Kidney (tissue), 14 donors: ENCODE data around the gene SOX30. TPM values are rescaled to one million over a fixed set of nuclear protein-coding genes. Genes with fewer than 3 reads are reported as not detected.

Experiments used
- DNase-seq, 5 donors: peaks; one replicate each; pipeline ENCODE4 v3.0.0-alpha.2; 2013 to 2020
- FAIRE-seq: peaks from 2 replicates; lab custom pipeline; 2012; peaks lifted over from hg19 to GRCh38; lab: Jason Lieb, UNC
- H3K27ac ChIP-seq, 2 donors: one replicate each; pipeline ENCODE4 v1.7.0; 2013; ENCODE audit warnings: low read depth in 2 of 2, low read length in 2 of 2, inconsistent platforms in 1 of 2
- H3K27me3 ChIP-seq: one replicate; pipeline ENCODE4 v1.7.1; 2013; ENCODE audit warnings: low read length, inconsistent platforms; ENCODE audit not compliant: control insufficient read depth, insufficient read depth
- H3K36me3 ChIP-seq, 3 donors: one replicate each; pipeline versions ENCODE4 v1.7.0 to v1.7.1; 2013; ENCODE audit warnings: low read length in 3 of 3, control low read depth in 1 of 3, inconsistent platforms in 1 of 3; ENCODE audit not compliant: insufficient read depth in 3 of 3, control insufficient read depth in 2 of 3
- H3K4me1 ChIP-seq, 3 donors: one replicate each; pipeline versions ENCODE4 v1.7.0 to v1.7.1; 2013; ENCODE audit warnings: low read length in 3 of 3, inconsistent platforms in 1 of 3, low read depth in 1 of 3; ENCODE audit not compliant: control insufficient read depth in 2 of 3, insufficient read depth in 2 of 3
- H3K4me3 ChIP-seq, 3 donors: one replicate each; pipeline versions ENCODE4 v1.7.0 to v1.8.1; 2013; ENCODE audit warnings: low read length in 3 of 3, control low read depth in 1 of 3, inconsistent platforms in 1 of 3
- H3K9ac ChIP-seq, 3 donors: one replicate each; pipeline versions ENCODE4 v1.7.0 to v1.7.1; 2013; ENCODE audit warnings: low read length in 3 of 3, control low read depth in 1 of 3, inconsistent platforms in 1 of 3
- H3K9me3 ChIP-seq, 3 donors: one replicate each; pipeline versions ENCODE4 v1.7.0 to v1.7.1; 2013; ENCODE audit warnings: low read length in 3 of 3, control low read depth in 1 of 3, inconsistent platforms in 1 of 3; ENCODE audit not compliant: control insufficient read depth in 2 of 3, insufficient read depth in 1 of 3
- CTCF ChIP-seq: IDR thresholded peaks from 3 replicates; pipeline ENCODE4 v1.5.1; 2012; ENCODE audit warnings: mild to moderate bottlenecking, moderate library complexity, borderline replicate concordance; ENCODE audit not compliant: insufficient read depth; ENCODE audit errors: extremely low read depth
- intact Hi-C: fragments of 100-400 bp; cut with DNase I; formaldehyde crosslinking; loops from one replicate; pipeline ENCODE4 v1.11.1; 2022
- polyA plus RNA-seq: library from polyadenylated mRNA; stranded (reverse); fragments of 350-450 nt; fragmentation: Illumina TruSeq; extraction: RNeasy Lipid Tissue Mini Kit (QIAGEN cat#74804); gene quantifications from one replicate; pipeline ENCODE4 v1.2.3, GENCODE V29; 2014; ENCODE audit warnings: low read depth, low replicate concordance; ENCODE audit not compliant: insufficient read depth
- total RNA-seq: library from RNA; stranded (reverse); fragmentation: NEBNext Ultra II Directional; extraction: Animal tissue kit (Norgen Biotek cat#: 25700); gene quantifications from one replicate; pipeline ENCODE4 v1.2.1, GENCODE V29; 2021
- donor health status: control.
- donor health status: control.
- donor health status: control.
- donor health status: control.
- donor health status: control.
- donor health status: DM: yes; HTN: yes; CAD: no.
- donor health status: Normal renal cell carcinoma (clear cell type).

The SOX30 gene
- total and polyA plus RNA-seq, 2 donors from 2014 or later, result 0.09 TPM; not detected in 1

GRCh38 chr5:157611571-157612476, 40.4 kb downstream of the SOX30 start:
- Histone ChIP-seq H3K4me3 (no peak overlapping the region), H3K27me3 (no peaks in the 10 kb centered on the region), H3K9ac (no peak overlapping the region), H3K27ac (no peak overlapping the region), H3K36me3 (no peaks in the 10 kb centered on the region), H3K9me3 (no peaks in the 10 kb centered on the region), H3K4me1 (peaks cover 0 to 3% (median 0%) of the 10 kb centered on the region in 3 donors)
- FAIRE-seq (no peak), DNase-seq (peak in 2 of 5 donors; percentile 10 to 42)
- intact Hi-C loops, result no loop called here
- TF ChIP-seq CTCF, result no peak

DNA sequence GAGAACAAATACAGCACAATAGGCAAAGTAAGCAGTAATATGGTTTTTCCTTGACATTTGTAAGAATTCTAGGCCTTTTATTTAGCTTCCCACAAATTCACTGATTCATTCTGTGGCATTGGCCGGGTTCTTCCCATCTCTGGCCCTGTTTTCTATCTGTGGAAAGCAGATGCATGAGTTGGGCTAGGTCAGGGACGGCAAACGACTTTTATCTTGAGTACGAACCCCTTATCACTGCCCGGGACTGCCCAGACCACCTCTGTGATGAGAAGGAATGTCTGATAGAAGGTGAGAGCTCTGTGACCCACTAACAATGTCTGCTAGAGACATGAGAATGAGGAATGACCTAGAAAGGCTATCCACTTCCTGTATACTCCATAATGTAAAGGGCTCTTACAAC, 41.2 kb downstream of the SOX30 start:
- intact Hi-C loops, result no loop called here
- H3K4me3 ChIP-seq, result no peak overlapping the region
- no peaks in the 10 kb centered on the region for H3K27me3 ChIP-seq
- H3K36me3 ChIP-seq, result no peaks in the 10 kb centered on the region
- peaks cover 0 to 3% (median 0%) of the 10 kb centered on the region in 3 donors for H3K4me1 ChIP-seq
- no peak for TF ChIP-seq CTCF
- H3K9ac ChIP-seq, result no peak overlapping the region
- DNase-seq (no peak), FAIRE-seq (no peak)
- no peak overlapping the region for H3K27ac ChIP-seq
- H3K9me3 ChIP-seq, result no peaks in the 10 kb centered on the region

DNA sequence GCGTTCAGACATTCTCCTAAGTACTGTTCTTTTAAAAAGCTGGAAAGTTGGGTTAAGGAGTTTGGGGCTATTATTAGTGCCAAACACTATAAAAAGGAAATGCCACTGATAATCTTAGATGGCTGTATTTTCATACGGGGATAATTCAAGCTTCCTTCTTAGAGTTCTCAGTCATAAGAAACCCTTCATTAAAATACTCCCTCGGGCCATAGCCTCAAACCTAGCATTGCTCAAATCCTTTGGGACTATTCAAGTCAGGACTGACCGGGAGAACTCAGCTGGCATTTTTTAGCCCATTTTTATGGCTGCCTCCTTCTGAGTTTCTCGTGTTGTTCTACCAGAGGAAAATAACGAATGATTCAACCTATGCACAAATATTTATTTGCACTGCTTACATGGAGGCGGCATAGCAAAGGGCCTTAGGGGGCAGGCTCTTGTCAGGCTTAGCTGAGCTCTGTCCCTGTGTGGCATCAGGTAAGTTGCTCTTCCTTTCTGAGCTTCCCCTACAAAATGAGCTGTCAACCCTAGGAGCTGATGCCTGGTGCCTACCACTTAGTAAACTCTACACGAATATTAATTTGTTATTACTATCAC, 43.2 kb downstream of the SOX30 start:
- no peaks in the 10 kb centered on the region for H3K27me3 ChIP-seq
- FAIRE-seq, result no peak
- H3K9me3 ChIP-seq, result no peaks in the 10 kb centered on the region
- intact Hi-C loops, result no loop called here
- H3K4me3 ChIP-seq, result no peak overlapping the region
- H3K9ac ChIP-seq, result no peak overlapping the region
- no peak overlapping the region for H3K27ac ChIP-seq
- DNase-seq, result no peak
- peaks cover 0 to 3% (median 0%) of the 10 kb centered on the region in 3 donors for H3K4me1 ChIP-seq
- H3K36me3 ChIP-seq, result no peaks in the 10 kb centered on the region
- TF ChIP-seq CTCF, result no peak
